Endothelial cell (in vitro differentiated cells): ENCODE measurements around the gene SCLY. TPM values are rescaled to one million over a fixed set of nuclear protein-coding genes. Genes with fewer than 3 reads are reported as not detected.

Experiments used
- DNase-seq: peaks from one replicate; pipeline ENCODE4 v3.0.0; 2021; ENCODE audit warnings: low spot score
- H3K27ac Mint-ChIP-seq: one replicate; pipeline ENCODE4 v1.8.0; 2021; ENCODE audit warnings: mixed read lengths, inconsistent platforms; ENCODE audit not compliant: unreplicated experiment
- H3K27me3 Mint-ChIP-seq: one replicate; pipeline ENCODE4 v1.8.0; 2021; ENCODE audit warnings: mild to moderate bottlenecking, moderate library complexity, mixed read lengths, inconsistent platforms; ENCODE audit not compliant: unreplicated experiment
- H3K36me3 Mint-ChIP-seq: one replicate; pipeline ENCODE4 v1.8.0; 2021; ENCODE audit warnings: mild to moderate bottlenecking, low read depth, mixed read lengths, inconsistent platforms; ENCODE audit not compliant: unreplicated experiment
- H3K4me1 Mint-ChIP-seq: one replicate; pipeline ENCODE4 v1.8.0; 2021; ENCODE audit warnings: mild to moderate bottlenecking, mixed read lengths, inconsistent platforms; ENCODE audit not compliant: unreplicated experiment
- H3K4me3 Mint-ChIP-seq: one replicate; pipeline ENCODE4 v1.8.0; 2021; ENCODE audit warnings: mild to moderate bottlenecking, mixed read lengths, inconsistent platforms; ENCODE audit not compliant: unreplicated experiment
- H3K9me3 Mint-ChIP-seq: one replicate; pipeline ENCODE4 v1.8.0; 2021; ENCODE audit warnings: mixed read lengths, inconsistent platforms; ENCODE audit not compliant: unreplicated experiment
- CTCF ChIP-seq: fragments of 200-600 bp; sonication (generic); IDR thresholded peaks from one replicate; pipeline ENCODE4 v1.5.0; 2021; ENCODE audit warnings: antibody characterized with exemption; ENCODE audit not compliant: unreplicated experiment
- total RNA-seq: library from RNA; stranded (reverse); fragmentation: NEBNext Ultra II Directional; extraction: Animal tissue kit (Norgen Biotek cat#: 25700); gene quantifications from one replicate; pipeline ENCODE4 v1.2.1, GENCODE V29; 2021; ENCODE audit not compliant: unreplicated experiment

The SCLY gene
- total RNA-seq, 1 donor from 2014 or later: 17.7 TPM

- no peak for TF ChIP-seq CTCF
- DNase-seq: no peak
- Mint-ChIP-seq H3K27ac (no peak overlapping the region), H3K4me3 (peak overlapping the region; percentile 93), H3K9me3 (no peaks in the 10 kb centered on the region), H3K4me1 (peaks cover 24% of the 10 kb centered on the region), H3K27me3 (peaks cover 5% of the 10 kb centered on the region), H3K36me3 (peaks cover 9% of the 10 kb centered on the region)
These were observed 1.3 kb upstream of the SCLY start for GRCh38 chr2:238059505-238059904.

GRCh38 chr2:238060096-238060541, 682 bp upstream of the SCLY start:
- Mint-ChIP-seq H3K4me1 (peaks cover 24% of the 10 kb centered on the region), H3K36me3 (peaks cover 9% of the 10 kb centered on the region), H3K27ac (peak overlapping the region; percentile 70), H3K4me3 (peak overlapping the region; percentile 93), H3K9me3 (no peaks in the 10 kb centered on the region), H3K27me3 (peaks cover 5% of the 10 kb centered on the region)
- DNase-seq: no peak
- no peak for TF ChIP-seq CTCF

- Mint-ChIP-seq H3K27me3 (peaks cover 5% of the 10 kb centered on the region), H3K27ac (peak overlapping the region; percentile 80), H3K36me3 (peaks cover 14% of the 10 kb centered on the region), H3K4me1 (peaks cover 18% of the 10 kb centered on the region), H3K4me3 (peak overlapping the region; percentile 95), H3K9me3 (no peaks in the 10 kb centered on the region)
- TF ChIP-seq CTCF: no peak
- DNase-seq: peak; percentile 41
These were observed 758 bp downstream of the SCLY start for GRCh38 chr2:238061315-238062202.

GRCh38 chr2:238063414-238064189, 2.8 kb downstream of the SCLY start:
- DNase-seq: no peak
- Mint-ChIP-seq H3K27ac (no peak overlapping the region), H3K4me3 (no peak overlapping the region), H3K27me3 (peaks cover 5% of the 10 kb centered on the region), H3K9me3 (no peaks in the 10 kb centered on the region), H3K36me3 (peaks cover 23% of the 10 kb centered on the region), H3K4me1 (peaks cover 17% of the 10 kb centered on the region)
- TF ChIP-seq CTCF: no peak

- H3K9me3 Mint-ChIP-seq: no peaks in the 10 kb centered on the region
- H3K4me1 Mint-ChIP-seq: peaks cover 15% of the 10 kb centered on the region
- TF ChIP-seq CTCF: no peak
- DNase-seq: no peak
- H3K4me3 Mint-ChIP-seq: no peak overlapping the region
- peaks cover 3% of the 10 kb centered on the region for H3K27me3 Mint-ChIP-seq
- H3K27ac Mint-ChIP-seq: no peak overlapping the region
- peaks cover 20% of the 10 kb centered on the region for H3K36me3 Mint-ChIP-seq
These were observed 3.6 kb downstream of the SCLY start for GRCh38 chr2:238064376-238064775.
